ENCODE data around the gene PLB1. TPM values are rescaled to one million over a fixed set of nuclear protein-coding genes. Genes with fewer than 3 reads are reported as not detected.

PLB1 gene
- total and polyA plus RNA-seq, 2 experiments from 2014 or later = 0.06 to 0.21 TPM

- H3K27ac Mint-ChIP-seq = peak overlapping the region; percentile 64
- DNase-seq (ENCODE audit: low spot score) = peak; percentile 15
- H3K79me2 ChIP-seq (replicated peaks; ENCODE audit: insufficient read depth) = no peaks in the 10 kb centered on the region
- no peaks in the 10 kb centered on the region for H3K36me3 Mint-ChIP-seq (ENCODE audit: low read depth)
- no peaks in the 10 kb centered on the region for H3K27me3 ChIP-seq (ENCODE audit: insufficient read depth)
- H3K27ac ChIP-seq (ENCODE audit: low read depth) = no peak overlapping the region
- H3K4me1 Mint-ChIP-seq = peaks cover 5% of the 10 kb centered on the region; the same call in 2 of the 3 replicates
- H3K4me2 ChIP-seq = no peak overlapping the region
- no peak overlapping the region for H2AFZ ChIP-seq
- TF ChIP-seq STAT1 (IDR thresholded peaks at IDR 0.05; ENCODE audit: unreplicated experiment) (no peak), POLR2AphosphoS5 (IDR thresholded peaks at IDR 0.05; ENCODE audit: low read depth) (no peak)
- no peaks in the 10 kb centered on the region for H3K4me1 ChIP-seq (ENCODE audit: insufficient read depth)
- no peak overlapping the region for H3K4me3 ChIP-seq
- no peaks in the 10 kb centered on the region for H3K36me3 ChIP-seq (ENCODE audit: insufficient read depth)
- no peaks in the 10 kb centered on the region for H4K20me1 ChIP-seq (replicated peaks; ENCODE audit: insufficient read depth)
- H3K27me3 Mint-ChIP-seq (ENCODE audit: insufficient read depth, low read depth, poor library complexity) = peaks cover 5% of the 10 kb centered on the region
- H3K9me2 ChIP-seq (ENCODE audit: insufficient read depth) = no peaks in the 10 kb centered on the region
- no peak overlapping the region for H3K4me3 Mint-ChIP-seq
- ATAC-seq = no peak
- H3K9me3 Mint-ChIP-seq = no peaks in the 10 kb centered on the region
- H3F3A ChIP-seq (replicated peaks; ENCODE audit: low read depth) = no peaks in the 10 kb centered on the region
Measured at GRCh38 chr2:28449488-28450395, 46.1 kb upstream of the PLB1 start.

DNA sequence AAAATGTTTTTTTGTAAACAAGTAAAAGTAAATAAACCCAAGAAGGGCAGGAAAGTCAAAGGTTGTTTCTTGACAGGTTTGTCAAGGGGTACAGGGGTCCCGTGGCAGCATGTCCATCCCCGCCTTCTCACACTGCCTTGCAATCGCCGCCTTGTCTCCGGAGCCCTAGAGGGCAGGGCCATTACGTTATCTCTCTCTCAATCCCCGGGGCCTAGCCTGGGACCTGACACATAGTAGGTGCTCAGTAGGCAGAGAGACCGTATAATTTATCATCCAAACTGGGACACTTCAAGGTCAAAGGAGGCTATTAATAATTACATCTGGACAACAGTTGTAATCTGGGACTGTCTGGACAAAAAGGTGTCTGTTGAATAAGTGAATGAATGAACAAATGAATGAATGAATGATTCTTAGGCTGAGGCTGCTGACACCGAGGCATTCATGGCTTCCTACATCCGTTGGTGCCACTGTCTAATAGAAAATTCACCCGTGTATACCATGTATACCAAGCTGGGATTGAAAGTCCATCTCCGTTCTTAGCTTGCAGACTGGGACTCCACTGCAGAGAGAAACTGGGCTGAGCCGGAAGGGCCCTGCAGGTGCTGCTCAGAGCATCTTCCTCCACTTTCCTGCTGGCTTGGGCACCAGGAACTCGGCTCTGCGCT, 44.8 kb upstream of the PLB1 start:
- no peak overlapping the region for H3K4me3 Mint-ChIP-seq
- Histone ChIP-seq H3K9me2 (ENCODE audit: insufficient read depth) (no peaks in the 10 kb centered on the region), H2AFZ (no peak overlapping the region), H3K4me1 (ENCODE audit: insufficient read depth) (no peaks in the 10 kb centered on the region), H3K79me2 (replicated peaks; ENCODE audit: insufficient read depth) (no peaks in the 10 kb centered on the region), H3K4me3 (no peak overlapping the region), H3K27ac (ENCODE audit: low read depth) (no peak overlapping the region), H3F3A (replicated peaks; ENCODE audit: low read depth) (no peaks in the 10 kb centered on the region), H3K36me3 (ENCODE audit: insufficient read depth) (no peaks in the 10 kb centered on the region), H3K27me3 (ENCODE audit: insufficient read depth) (no peaks in the 10 kb centered on the region), H4K20me1 (replicated peaks; ENCODE audit: insufficient read depth) (no peaks in the 10 kb centered on the region), H3K4me2 (no peak overlapping the region)
- H3K27ac Mint-ChIP-seq = no peak overlapping the region
- no peaks in the 10 kb centered on the region for H3K36me3 Mint-ChIP-seq (ENCODE audit: low read depth)
- H3K4me1 Mint-ChIP-seq = peaks cover 5% of the 10 kb centered on the region; the same call in 2 of the 3 replicates
- DNase-seq (ENCODE audit: low spot score) = no peak
- H3K27me3 Mint-ChIP-seq (ENCODE audit: insufficient read depth, low read depth, poor library complexity) = peaks cover 5% of the 10 kb centered on the region
- no peak for ATAC-seq
- no peaks in the 10 kb centered on the region for H3K9me3 Mint-ChIP-seq
- TF ChIP-seq NANOG (IDR thresholded peaks at IDR 0.05; ENCODE audit: borderline replicate concordance) (no peak), EZH2 (IDR thresholded peaks at IDR 0.05; ENCODE audit: low read depth, unreplicated experiment) (no peak), ZNF114 (CRISPR knock-in tag; IDR thresholded peaks at IDR 0.05) (no peak), POLR2AphosphoS5 (IDR thresholded peaks at IDR 0.05; ENCODE audit: low read depth) (no peak), EZH2phosphoT487 (IDR thresholded peaks at IDR 0.05; ENCODE audit: unreplicated experiment) (no peak), STAT1 (IDR thresholded peaks at IDR 0.05; ENCODE audit: unreplicated experiment) (no peak), JUNB (IDR thresholded peaks at IDR 0.05; ENCODE audit: unreplicated experiment) (no peak), ZNF331 (CRISPR knock-in tag; IDR thresholded peaks at IDR 0.05; ENCODE audit: low read depth) (no peak), CREB1 (CRISPR knock-in tag; IDR thresholded peaks at IDR 0.05; ENCODE audit: low read depth) (no peak)
- TF ChIP-seq, protein P1, sequence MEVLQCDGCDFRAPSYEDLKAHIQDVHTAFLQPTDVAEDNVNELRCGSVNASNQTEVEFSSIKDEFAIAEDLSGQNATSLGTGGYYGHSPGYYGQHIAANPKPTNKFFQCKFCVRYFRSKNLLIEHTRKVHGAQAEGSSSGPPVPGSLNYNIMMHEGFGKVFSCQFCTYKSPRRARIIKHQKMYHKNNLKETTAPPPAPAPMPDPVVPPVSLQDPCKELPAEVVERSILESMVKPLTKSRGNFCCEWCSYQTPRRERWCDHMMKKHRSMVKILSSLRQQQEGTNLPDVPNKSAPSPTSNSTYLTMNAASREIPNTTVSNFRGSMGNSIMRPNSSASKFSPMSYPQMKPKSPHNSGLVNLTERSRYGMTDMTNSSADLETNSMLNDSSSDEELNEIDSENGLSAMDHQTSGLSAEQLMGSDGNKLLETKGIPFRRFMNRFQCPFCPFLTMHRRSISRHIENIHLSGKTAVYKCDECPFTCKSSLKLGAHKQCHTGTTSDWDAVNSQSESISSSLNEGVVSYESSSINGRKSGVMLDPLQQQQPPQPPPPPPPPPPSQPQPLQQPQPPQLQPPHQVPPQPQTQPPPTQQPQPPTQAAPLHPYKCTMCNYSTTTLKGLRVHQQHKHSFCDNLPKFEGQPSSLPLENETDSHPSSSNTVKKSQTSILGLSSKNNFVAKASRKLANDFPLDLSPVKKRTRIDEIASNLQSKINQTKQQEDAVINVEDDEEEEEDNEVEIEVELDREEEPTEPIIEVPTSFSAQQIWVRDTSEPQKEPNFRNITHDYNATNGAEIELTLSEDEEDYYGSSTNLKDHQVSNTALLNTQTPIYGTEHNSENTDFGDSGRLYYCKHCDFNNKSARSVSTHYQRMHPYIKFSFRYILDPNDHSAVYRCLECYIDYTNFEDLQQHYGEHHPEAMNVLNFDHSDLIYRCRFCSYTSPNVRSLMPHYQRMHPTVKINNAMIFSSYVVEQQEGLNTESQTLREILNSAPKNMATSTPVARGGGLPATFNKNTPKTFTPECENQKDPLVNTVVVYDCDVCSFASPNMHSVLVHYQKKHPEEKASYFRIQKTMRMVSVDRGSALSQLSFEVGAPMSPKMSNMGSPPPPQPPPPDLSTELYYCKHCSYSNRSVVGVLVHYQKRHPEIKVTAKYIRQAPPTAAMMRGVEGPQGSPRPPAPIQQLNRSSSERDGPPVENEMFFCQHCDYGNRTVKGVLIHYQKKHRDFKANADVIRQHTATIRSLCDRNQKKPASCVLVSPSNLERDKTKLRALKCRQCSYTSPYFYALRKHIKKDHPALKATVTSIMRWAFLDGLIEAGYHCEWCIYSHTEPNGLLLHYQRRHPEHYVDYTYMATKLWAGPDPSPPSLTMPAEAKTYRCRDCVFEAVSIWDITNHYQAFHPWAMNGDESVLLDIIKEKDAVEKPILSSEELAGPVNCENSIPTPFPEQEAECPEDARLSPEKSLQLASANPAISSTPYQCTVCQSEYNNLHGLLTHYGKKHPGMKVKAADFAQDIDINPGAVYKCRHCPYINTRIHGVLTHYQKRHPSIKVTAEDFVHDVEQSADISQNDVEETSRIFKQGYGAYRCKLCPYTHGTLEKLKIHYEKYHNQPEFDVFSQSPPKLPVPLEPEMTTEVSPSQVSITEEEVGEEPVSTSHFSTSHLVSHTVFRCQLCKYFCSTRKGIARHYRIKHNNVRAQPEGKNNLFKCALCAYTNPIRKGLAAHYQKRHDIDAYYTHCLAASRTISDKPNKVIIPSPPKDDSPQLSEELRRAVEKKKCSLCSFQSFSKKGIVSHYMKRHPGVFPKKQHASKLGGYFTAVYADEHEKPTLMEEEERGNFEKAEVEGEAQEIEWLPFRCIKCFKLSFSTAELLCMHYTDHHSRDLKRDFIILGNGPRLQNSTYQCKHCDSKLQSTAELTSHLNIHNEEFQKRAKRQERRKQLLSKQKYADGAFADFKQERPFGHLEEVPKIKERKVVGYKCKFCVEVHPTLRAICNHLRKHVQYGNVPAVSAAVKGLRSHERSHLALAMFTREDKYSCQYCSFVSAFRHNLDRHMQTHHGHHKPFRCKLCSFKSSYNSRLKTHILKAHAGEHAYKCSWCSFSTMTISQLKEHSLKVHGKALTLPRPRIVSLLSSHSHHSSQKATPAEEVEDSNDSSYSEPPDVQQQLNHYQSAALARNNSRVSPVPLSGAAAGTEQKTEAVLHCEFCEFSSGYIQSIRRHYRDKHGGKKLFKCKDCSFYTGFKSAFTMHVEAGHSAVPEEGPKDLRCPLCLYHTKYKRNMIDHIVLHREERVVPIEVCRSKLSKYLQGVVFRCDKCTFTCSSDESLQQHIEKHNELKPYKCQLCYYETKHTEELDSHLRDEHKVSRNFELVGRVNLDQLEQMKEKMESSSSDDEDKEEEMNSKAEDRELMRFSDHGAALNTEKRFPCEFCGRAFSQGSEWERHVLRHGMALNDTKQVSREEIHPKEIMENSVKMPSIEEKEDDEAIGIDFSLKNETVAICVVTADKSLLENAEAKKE (CRISPR knock-in tag; IDR thresholded peaks at IDR 0.05) = no peak
- TF ChIP-seq, protein P2, sequence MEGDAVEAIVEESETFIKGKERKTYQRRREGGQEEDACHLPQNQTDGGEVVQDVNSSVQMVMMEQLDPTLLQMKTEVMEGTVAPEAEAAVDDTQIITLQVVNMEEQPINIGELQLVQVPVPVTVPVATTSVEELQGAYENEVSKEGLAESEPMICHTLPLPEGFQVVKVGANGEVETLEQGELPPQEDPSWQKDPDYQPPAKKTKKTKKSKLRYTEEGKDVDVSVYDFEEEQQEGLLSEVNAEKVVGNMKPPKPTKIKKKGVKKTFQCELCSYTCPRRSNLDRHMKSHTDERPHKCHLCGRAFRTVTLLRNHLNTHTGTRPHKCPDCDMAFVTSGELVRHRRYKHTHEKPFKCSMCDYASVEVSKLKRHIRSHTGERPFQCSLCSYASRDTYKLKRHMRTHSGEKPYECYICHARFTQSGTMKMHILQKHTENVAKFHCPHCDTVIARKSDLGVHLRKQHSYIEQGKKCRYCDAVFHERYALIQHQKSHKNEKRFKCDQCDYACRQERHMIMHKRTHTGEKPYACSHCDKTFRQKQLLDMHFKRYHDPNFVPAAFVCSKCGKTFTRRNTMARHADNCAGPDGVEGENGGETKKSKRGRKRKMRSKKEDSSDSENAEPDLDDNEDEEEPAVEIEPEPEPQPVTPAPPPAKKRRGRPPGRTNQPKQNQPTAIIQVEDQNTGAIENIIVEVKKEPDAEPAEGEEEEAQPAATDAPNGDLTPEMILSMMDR (conservative IDR thresholded peaks at IDR 0.05; ENCODE audit: low read depth in 2 of 2) = no peak
